GM18519 (cell line): ENCODE data around the gene SLIT2.

Experiments
- ATAC-seq: cut with Tn5 transposase; IDR thresholded peaks from one replicate; pipeline ENCODE4 v1.9.1; 2021; ENCODE audit warnings: mild to moderate bottlenecking, moderate library complexity; ENCODE audit not compliant: unreplicated experiment, low FRiP score

SLIT2 gene

DNA sequence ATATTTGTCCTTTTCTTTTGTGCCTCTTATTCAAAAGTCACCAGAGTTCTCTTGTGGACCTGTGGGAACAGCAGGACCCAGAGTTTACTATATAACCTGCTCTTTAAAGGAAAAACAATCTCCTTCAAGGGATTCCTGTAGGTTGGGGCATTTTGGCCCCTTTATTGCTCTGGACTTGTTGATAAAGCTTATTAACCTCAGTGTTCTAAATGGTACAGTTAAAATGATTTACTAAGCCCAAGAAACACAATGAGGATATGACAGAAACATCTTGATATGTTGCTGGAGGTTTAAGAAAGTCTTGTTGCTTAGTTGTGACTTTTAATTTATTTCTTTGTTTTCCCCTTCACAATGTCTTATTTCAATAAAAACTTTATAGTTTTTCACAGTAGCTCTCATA lies 46.8 kb downstream of the SLIT2 start:
- no peak for ATAC-seq

DNA sequence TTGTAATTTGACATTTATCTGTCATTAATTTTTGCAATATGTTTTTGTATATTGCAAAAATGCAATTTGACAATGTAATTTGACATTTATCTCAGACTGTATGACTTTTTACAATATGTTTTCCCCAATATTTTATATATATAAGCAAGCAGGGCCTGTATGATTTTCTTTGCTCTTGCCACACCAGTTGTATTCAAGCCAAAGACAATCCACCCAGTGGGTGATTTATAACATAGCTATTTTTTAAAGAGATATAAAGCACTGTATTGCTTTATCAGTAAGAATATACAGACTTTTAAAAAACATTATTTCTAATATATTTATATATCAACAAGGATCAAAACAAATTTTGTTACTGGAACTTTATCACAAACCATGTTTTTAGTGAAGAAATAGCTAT lies 47.3 kb downstream of the SLIT2 start:
- no peak for ATAC-seq

DNA sequence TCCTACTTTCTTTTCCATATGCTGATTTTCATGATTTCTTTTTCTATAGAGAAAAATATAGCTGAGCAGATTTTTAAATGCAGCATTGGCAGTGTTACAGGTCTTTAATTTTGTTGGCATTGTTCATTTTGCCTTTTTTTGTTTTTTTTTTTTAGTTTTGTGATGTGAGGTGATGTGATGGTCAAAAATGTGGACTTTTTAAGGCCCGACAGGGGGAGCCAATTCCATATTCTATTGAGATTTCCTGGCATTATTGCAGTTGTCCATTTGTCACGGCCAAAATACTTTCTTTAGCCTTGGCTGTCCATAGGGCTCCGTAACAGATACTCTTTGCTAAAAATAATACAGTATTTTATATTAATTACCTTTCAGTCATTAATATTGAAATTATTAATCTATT lies 47.8 kb downstream of the SLIT2 start:
- no peak for ATAC-seq

DNA sequence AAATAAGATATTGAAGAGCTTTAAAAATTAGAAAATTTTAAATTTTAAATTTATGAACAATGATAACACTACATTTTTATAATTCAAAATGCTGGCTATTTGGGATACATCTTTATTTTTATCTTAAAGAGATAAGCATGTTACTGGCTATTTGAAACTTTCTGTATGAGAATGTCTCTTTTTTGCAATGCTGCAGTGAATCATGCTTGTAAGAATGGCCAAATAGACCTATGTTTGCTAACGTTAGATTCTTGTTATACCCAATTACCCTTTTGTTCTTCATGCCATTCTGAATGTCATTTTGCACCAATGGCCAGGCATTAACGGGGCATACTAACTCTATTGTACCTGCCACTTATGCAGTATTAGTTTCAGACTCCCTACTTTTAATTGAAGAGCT lies 49.5 kb downstream of the SLIT2 start:
- no peak for ATAC-seq
